Prostate gland (tissue), 2 donors: ENCODE results near the gene KLRC3.

Experiments used
- CTCF ChIP-seq, 4 experiments: fragments of 200-600 bp in 2 of 4; fragments of 450-650 bp in 2 of 4; sonication (generic) in 2 of 4; IDR thresholded peaks; 1 replicate in 3 of 4; 2 replicates in 1 of 4; pipeline ENCODE4 v1.5.1; 2016 to 2019; ENCODE audit warnings: antibody characterized with exemption in 4 of 4, mild to moderate bottlenecking in 2 of 4, moderate library complexity in 2 of 4
- POLR2A ChIP-seq: fragments of 450-650 bp; IDR thresholded peaks from one replicate; pipeline ENCODE4 v1.6.1; 2016; ENCODE audit warnings: antibody characterized with exemption, mild to moderate bottlenecking
- POLR2AphosphoS5 ChIP-seq: sonication (generic); formaldehyde crosslinking; IDR thresholded peaks from one replicate; pipeline ENCODE4 v1.6.1; 2017; ENCODE audit warnings: antibody characterized with exemption

- TF ChIP-seq CTCF (IDR thresholded peaks at IDR 0.05) = no peak
- no peak for TF ChIP-seq POLR2A
- no peak for TF ChIP-seq POLR2AphosphoS5
These were observed 27.8 kb upstream of the KLRC3 start for GRCh38 chr12:10448236-10448635.
